ENCODE measurements around the gene PRODH.
A peak's percentile ranks its signal among the peaks of the same experiment; 100 is the strongest.
"Not testable (repeated sequence)": the region's sequence is repeated elsewhere in the genome, so short reads cannot be mapped to it uniquely, and the experiment has no call there.

PRODH gene

GRCh38 chr22:18960166-18960820 lies 24.2 kb upstream of the PRODH start:
- H3K36me3 ChIP-seq (replicated peaks); H3K4me3 ChIP-seq (ENCODE audit: low read depth, low read length); H3K27ac ChIP-seq; DNase-seq; in situ Hi-C loops (cut with HindIII; ENCODE audit: low pct_ligation_motif_present, low sequenced_read_pairs); H3K27me3 ChIP-seq (replicated peaks): not testable (repeated sequence)

GRCh38 chr22:18959741-18960140 lies 23.6 kb upstream of the PRODH start:
- DNase-seq; H3K36me3 ChIP-seq (replicated peaks); H3K4me3 ChIP-seq (ENCODE audit: low read depth, low read length); in situ Hi-C loops (cut with HindIII; ENCODE audit: low pct_ligation_motif_present, low sequenced_read_pairs); H3K27ac ChIP-seq; H3K27me3 ChIP-seq (replicated peaks): not testable (repeated sequence)

- DNase-seq; H3K36me3 ChIP-seq (replicated peaks); H3K4me3 ChIP-seq (ENCODE audit: low read depth, low read length); H3K27me3 ChIP-seq (replicated peaks); H3K27ac ChIP-seq; in situ Hi-C loops (cut with HindIII; ENCODE audit: low pct_ligation_motif_present, low sequenced_read_pairs): not testable (repeated sequence)
These were observed 23.2 kb upstream of the PRODH start for GRCh38 chr22:18959266-18959665.

- in situ Hi-C loops (cut with HindIII; ENCODE audit: low pct_ligation_motif_present, low sequenced_read_pairs); H3K4me3 ChIP-seq (ENCODE audit: low read depth, low read length); H3K27ac ChIP-seq; H3K27me3 ChIP-seq (replicated peaks); H3K36me3 ChIP-seq (replicated peaks): not testable (repeated sequence)
- peak; percentile 56 for DNase-seq
These were observed 22.6 kb upstream of the PRODH start for GRCh38 chr22:18958738-18959137.

- in situ Hi-C loops (cut with HindIII; ENCODE audit: low pct_ligation_motif_present, low sequenced_read_pairs); H3K4me3 ChIP-seq (ENCODE audit: low read depth, low read length); DNase-seq; H3K27me3 ChIP-seq (replicated peaks); H3K36me3 ChIP-seq (replicated peaks); H3K27ac ChIP-seq: not testable (repeated sequence)
These were observed 22.2 kb upstream of the PRODH start for GRCh38 chr22:18958321-18958705.

GRCh38 chr22:18957621-18958320 lies 21.7 kb upstream of the PRODH start:
- H3K27me3 ChIP-seq (replicated peaks); H3K27ac ChIP-seq; H3K4me3 ChIP-seq (ENCODE audit: low read depth, low read length); in situ Hi-C loops (cut with HindIII; ENCODE audit: low pct_ligation_motif_present, low sequenced_read_pairs); DNase-seq; H3K36me3 ChIP-seq (replicated peaks): not testable (repeated sequence)

GRCh38 chr22:18956956-18957355 lies 20.9 kb upstream of the PRODH start:
- DNase-seq; in situ Hi-C loops (cut with HindIII; ENCODE audit: low pct_ligation_motif_present, low sequenced_read_pairs); H3K27ac ChIP-seq: not testable (repeated sequence)

GRCh38 chr22:18956121-18956895 lies 20.2 kb upstream of the PRODH start:
- DNase-seq; H3K4me3 ChIP-seq (ENCODE audit: low read depth, low read length); H3K27ac ChIP-seq; H3K36me3 ChIP-seq (replicated peaks); in situ Hi-C loops (cut with HindIII; ENCODE audit: low pct_ligation_motif_present, low sequenced_read_pairs); H3K27me3 ChIP-seq (replicated peaks): not testable (repeated sequence)

More at GRCh38 chr22:18956956-18957355, 20.9 kb upstream of the PRODH start:
- H3K4me3 ChIP-seq (ENCODE audit: low read depth, low read length); H3K36me3 ChIP-seq (replicated peaks); H3K27me3 ChIP-seq (replicated peaks): not testable (repeated sequence)

GRCh38 chr22:18955696-18956095 lies 19.6 kb upstream of the PRODH start:
- Histone ChIP-seq H3K27me3 (replicated peaks) (no peaks in the 10 kb centered on the region), H3K4me3 (ENCODE audit: low read depth, low read length) (no peak overlapping the region), H3K36me3 (replicated peaks) (no peaks in the 10 kb centered on the region), H3K27ac (no peak overlapping the region)
- in situ Hi-C loops (cut with HindIII; ENCODE audit: low pct_ligation_motif_present, low sequenced_read_pairs), result no loop called here
- DNase-seq, result no peak
- no peak for TF ChIP-seq CTCF (IDR thresholded peaks at IDR 0.05; ENCODE audit: low read depth, low read length, missing control alignments)

Measured in brain microvascular endothelial cell (primary cell).